SK-N-SH (cell line): ENCODE measurements around the gene P3H2.

Source experiments
- EP300 ChIP-seq, 2 experiments: IDR thresholded peaks; 2 replicates each; pipeline versions ENCODE4 v1.4.0 to v1.6.1; 2012; ENCODE audit warnings: borderline replicate concordance in 1 of 2, low read depth in 1 of 2, low read length in 1 of 2
- EZH2phosphoT487 ChIP-seq: fragments of 200-600 bp; sonication (generic); IDR thresholded peaks from 2 replicates; pipeline ENCODE4 v1.6.1; 2017; ENCODE audit warnings: low read depth, mixed run types, mild to moderate bottlenecking, antibody characterized with exemption, moderate library complexity, borderline replicate concordance
- GABPA ChIP-seq: IDR thresholded peaks from 2 replicates; pipeline ENCODE4 v1.4.0; 2012; ENCODE audit warnings: low read depth, mild to moderate bottlenecking
- JUND ChIP-seq: IDR thresholded peaks from 2 replicates; pipeline ENCODE4 v1.4.0; 2012
- MXI1 ChIP-seq: IDR thresholded peaks from 2 replicates; pipeline ENCODE4 v1.6.1; 2012; ENCODE audit warnings: mild to moderate bottlenecking, low read depth, low read length, improper control_type of control experiment
- POLR2AphosphoS5 ChIP-seq: IDR thresholded peaks from 2 replicates; pipeline ENCODE4 v1.6.1; 2012; ENCODE audit warnings: low read depth, low read length
- REST ChIP-seq: IDR thresholded peaks from 2 replicates; pipeline ENCODE4 v1.6.1; 2012; ENCODE audit warnings: mild to moderate bottlenecking, low read depth, low read length, moderate library complexity
- RXRA ChIP-seq: IDR thresholded peaks from 2 replicates; pipeline ENCODE4 v1.4.0; 2012; ENCODE audit warnings: low read depth, mild to moderate bottlenecking, borderline replicate concordance
- TAF1 ChIP-seq: IDR thresholded peaks from 2 replicates; pipeline ENCODE4 v1.6.1; 2012; ENCODE audit warnings: low read depth, mild to moderate bottlenecking, low read length, moderate library complexity, borderline replicate concordance
- TF ChIP-seq, protein P1 (sequence below): fragments of 200-600 bp; sonication (generic); IDR thresholded peaks from 2 replicates; pipeline ENCODE4 v1.6.1; 2017; ENCODE audit warnings: antibody characterized with exemption, mild to moderate bottlenecking, moderate library complexity
- TF ChIP-seq, protein P2 (sequence below): IDR thresholded peaks from 2 replicates; pipeline ENCODE4 v1.4.0; 2012; ENCODE audit warnings: low read depth, borderline replicate concordance

DNA sequence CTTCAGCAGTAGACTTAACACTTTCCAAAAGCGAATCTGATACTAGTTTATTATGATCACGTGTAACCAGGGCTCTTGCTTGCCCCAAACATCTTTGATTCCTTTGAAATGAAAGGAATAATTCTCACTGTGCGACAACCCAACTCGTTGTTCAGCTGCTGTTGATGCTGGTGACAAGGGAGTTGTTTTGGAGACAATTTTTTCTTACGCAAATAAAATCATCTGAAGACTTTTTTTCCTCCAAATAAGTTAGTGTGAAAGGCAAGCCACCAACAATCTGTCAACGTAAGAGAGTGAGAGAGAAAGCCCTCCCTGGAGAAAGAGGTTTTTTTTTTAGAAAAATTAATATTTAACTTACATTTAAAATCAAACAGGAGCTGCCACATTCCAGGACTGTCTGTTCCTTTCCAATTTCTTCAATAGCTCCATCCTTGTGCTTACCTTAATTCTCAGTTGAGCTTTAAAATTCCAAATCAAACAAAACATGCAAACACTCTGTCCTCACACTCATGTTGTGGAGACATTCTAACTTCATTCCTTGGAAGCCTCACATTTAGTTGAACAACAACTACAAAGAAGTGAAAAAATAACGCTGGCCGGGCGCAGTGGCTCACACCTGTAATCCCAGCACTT lies 4.9 kb upstream of the P3H2 start:
- TF ChIP-seq, protein P1, sequence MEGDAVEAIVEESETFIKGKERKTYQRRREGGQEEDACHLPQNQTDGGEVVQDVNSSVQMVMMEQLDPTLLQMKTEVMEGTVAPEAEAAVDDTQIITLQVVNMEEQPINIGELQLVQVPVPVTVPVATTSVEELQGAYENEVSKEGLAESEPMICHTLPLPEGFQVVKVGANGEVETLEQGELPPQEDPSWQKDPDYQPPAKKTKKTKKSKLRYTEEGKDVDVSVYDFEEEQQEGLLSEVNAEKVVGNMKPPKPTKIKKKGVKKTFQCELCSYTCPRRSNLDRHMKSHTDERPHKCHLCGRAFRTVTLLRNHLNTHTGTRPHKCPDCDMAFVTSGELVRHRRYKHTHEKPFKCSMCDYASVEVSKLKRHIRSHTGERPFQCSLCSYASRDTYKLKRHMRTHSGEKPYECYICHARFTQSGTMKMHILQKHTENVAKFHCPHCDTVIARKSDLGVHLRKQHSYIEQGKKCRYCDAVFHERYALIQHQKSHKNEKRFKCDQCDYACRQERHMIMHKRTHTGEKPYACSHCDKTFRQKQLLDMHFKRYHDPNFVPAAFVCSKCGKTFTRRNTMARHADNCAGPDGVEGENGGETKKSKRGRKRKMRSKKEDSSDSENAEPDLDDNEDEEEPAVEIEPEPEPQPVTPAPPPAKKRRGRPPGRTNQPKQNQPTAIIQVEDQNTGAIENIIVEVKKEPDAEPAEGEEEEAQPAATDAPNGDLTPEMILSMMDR, result no peak
- no peak for TF ChIP-seq EZH2phosphoT487
- TF ChIP-seq TAF1, result no peak
- TF ChIP-seq EP300 (IDR thresholded peaks at IDR 0.05; ENCODE audit: borderline replicate concordance in 1 of 2, low read depth in 1 of 2, low read length in 1 of 2), result no peak
- TF ChIP-seq POLR2AphosphoS5, result no peak
- TF ChIP-seq REST, result no peak
- TF ChIP-seq, protein P2, sequence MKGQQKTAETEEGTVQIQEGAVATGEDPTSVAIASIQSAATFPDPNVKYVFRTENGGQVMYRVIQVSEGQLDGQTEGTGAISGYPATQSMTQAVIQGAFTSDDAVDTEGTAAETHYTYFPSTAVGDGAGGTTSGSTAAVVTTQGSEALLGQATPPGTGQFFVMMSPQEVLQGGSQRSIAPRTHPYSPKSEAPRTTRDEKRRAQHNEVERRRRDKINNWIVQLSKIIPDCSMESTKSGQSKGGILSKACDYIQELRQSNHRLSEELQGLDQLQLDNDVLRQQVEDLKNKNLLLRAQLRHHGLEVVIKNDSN, result no peak
- TF ChIP-seq JUND, result no peak
- TF ChIP-seq RXRA, result no peak
- no peak for TF ChIP-seq GABPA
- TF ChIP-seq MXI1, result no peak
